ENCODE measurements around the gene NOXO1. TPM values are rescaled to one million over a fixed set of nuclear protein-coding genes. Genes with fewer than 3 reads are reported as not detected.

Gene NOXO1
- total and polyA plus RNA-seq, 2 experiments from 2014 or later: 2.3 to 6.0 TPM

DNA sequence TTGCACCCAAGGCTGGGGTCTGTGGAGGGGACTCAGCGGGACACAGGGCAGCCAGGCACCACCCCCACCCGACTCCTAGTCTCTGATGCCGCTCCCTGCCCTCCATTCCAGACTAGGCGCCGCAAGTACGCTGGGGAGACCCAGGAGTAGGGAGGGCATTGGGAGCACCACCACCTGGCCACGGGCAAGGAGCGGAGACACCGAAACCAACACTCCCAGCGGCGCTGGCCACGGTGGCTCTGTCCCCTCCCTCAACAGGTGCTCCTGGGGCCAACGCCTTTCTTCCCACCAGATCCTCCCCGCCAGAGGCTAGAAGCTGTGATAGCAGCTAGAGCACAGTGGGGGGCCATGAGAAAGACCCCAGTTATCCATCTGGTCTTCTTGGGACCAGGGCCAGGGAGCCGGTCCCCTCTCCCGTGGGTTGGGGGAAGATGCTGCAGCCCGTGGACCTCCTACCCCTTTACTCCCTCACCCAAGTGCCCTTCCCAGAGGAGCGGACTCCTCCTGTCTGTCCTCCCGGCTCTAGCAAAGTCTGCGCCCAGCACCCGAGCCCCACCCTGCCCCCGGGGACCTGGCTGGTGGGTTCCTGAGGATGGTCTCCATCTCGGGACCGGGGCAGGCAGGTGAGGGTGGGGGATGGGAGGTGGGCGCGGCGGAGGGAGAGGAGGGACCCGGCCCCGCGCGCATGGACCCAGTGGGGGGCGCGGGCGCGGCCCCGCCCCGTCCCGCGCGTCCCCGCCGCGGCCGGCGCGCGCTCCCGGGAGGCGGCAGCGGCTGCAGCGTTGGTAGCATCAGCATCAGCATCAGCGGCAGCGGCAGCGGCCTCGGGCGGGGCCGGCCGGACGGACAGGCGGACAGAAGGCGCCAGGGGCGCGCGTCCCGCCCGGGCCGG, 8.2 kb upstream of the NOXO1 start, which contains the start of gene SYNGR3:
Gene SYNGR3, plus strand, starts transcription at position 762 of the 892 bp plus-strand sequence. CDS start 133 bp downstream, outside the sequence.
- Histone ChIP-seq H2AFZ (peak within 1 kb of the TSS; percentile 53), H3K27me3 (peaks cover 27% of the 10 kb centered on the region), H3K27ac (no peak within 1 kb of the TSS), H3K9me2 (replicated peaks; ENCODE audit: insufficient read depth) (no peaks in the 10 kb centered on the region), H3K4me1 (ENCODE audit: insufficient read depth) (peaks cover 32% of the 10 kb centered on the region), H3K4me3 (peak within 1 kb of the TSS; percentile 15), H3K79me2 (peaks cover 22% of the 10 kb centered on the region), H4K20me1 (ENCODE audit: insufficient read depth, poor library complexity, severe bottlenecking) (peaks cover 3% of the 10 kb centered on the region), H3K9me3 (ENCODE audit: low read depth) (no peaks in the 10 kb centered on the region), H3K36me3 (replicated peaks; ENCODE audit: insufficient read depth, low read depth) (no peaks in the 10 kb centered on the region), H3K4me2 (peak within 1 kb of the TSS; percentile 82)
- TF ChIP-seq EZH2 (IDR thresholded peaks at IDR 0.05; ENCODE audit: borderline replicate concordance) (peak; percentile 43), EZH2phosphoT487 (IDR thresholded peaks at IDR 0.05; ENCODE audit: low read depth, severe bottlenecking, unreplicated experiment) (no peak)
- TF ChIP-seq, protein P1, sequence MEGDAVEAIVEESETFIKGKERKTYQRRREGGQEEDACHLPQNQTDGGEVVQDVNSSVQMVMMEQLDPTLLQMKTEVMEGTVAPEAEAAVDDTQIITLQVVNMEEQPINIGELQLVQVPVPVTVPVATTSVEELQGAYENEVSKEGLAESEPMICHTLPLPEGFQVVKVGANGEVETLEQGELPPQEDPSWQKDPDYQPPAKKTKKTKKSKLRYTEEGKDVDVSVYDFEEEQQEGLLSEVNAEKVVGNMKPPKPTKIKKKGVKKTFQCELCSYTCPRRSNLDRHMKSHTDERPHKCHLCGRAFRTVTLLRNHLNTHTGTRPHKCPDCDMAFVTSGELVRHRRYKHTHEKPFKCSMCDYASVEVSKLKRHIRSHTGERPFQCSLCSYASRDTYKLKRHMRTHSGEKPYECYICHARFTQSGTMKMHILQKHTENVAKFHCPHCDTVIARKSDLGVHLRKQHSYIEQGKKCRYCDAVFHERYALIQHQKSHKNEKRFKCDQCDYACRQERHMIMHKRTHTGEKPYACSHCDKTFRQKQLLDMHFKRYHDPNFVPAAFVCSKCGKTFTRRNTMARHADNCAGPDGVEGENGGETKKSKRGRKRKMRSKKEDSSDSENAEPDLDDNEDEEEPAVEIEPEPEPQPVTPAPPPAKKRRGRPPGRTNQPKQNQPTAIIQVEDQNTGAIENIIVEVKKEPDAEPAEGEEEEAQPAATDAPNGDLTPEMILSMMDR (IDR thresholded peaks at IDR 0.05; ENCODE audit: poor library complexity): no peak
- peak; percentile 56 for DNase-seq (ENCODE audit: low spot score)
- WGBS (ENCODE audit: low lambda C conversion rate, missing lambda C conversion rate): 27% methylated on average over 16 of the region's 67 CpGs

DNA sequence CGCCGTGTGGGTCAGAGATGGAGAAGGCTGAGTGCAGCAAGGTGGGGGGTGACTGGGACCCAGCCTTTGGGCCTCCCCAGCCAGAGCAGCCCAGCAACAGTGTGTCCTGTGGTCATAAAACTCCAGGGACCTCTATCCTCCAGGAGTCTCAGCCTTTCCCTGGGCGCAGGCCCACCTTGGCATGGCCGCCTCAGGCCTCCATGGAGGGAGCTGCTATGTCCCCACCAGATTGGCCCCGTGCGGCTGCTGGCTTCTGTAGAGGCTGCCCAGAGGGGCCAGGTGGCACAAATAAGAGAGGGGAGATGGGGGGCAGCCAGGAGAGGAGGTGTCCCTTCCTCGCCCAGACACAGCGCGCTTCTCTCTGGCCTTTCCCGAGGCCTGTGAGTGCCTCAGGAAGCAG, 5.9 kb upstream of the NOXO1 start:
- H3K27me3 ChIP-seq: peaks cover 28% of the 10 kb centered on the region
- no peak overlapping the region for H2AFZ ChIP-seq
- no peaks in the 10 kb centered on the region for H3K9me2 ChIP-seq (replicated peaks; ENCODE audit: insufficient read depth)
- H3K4me3 ChIP-seq: no peak overlapping the region
- H4K20me1 ChIP-seq (ENCODE audit: insufficient read depth, poor library complexity, severe bottlenecking): peaks cover 3% of the 10 kb centered on the region
- H3K27ac ChIP-seq: no peak overlapping the region
- no peak for DNase-seq (ENCODE audit: low spot score)
- H3K4me1 ChIP-seq (ENCODE audit: insufficient read depth): peaks cover 36% of the 10 kb centered on the region
- no peaks in the 10 kb centered on the region for H3K36me3 ChIP-seq (replicated peaks; ENCODE audit: insufficient read depth, low read depth)
- TF ChIP-seq, protein P1 (IDR thresholded peaks at IDR 0.05; ENCODE audit: poor library complexity): no peak
- TF ChIP-seq EZH2phosphoT487 (IDR thresholded peaks at IDR 0.05; ENCODE audit: low read depth, severe bottlenecking, unreplicated experiment): no peak
- no peaks in the 10 kb centered on the region for H3K9me3 ChIP-seq (ENCODE audit: low read depth)
- H3K79me2 ChIP-seq: peaks cover 22% of the 10 kb centered on the region
- H3K4me2 ChIP-seq: no peak overlapping the region
- WGBS (ENCODE audit: low lambda C conversion rate, missing lambda C conversion rate): 100% methylated on average over 10 of the region's 10 CpGs

DNA sequence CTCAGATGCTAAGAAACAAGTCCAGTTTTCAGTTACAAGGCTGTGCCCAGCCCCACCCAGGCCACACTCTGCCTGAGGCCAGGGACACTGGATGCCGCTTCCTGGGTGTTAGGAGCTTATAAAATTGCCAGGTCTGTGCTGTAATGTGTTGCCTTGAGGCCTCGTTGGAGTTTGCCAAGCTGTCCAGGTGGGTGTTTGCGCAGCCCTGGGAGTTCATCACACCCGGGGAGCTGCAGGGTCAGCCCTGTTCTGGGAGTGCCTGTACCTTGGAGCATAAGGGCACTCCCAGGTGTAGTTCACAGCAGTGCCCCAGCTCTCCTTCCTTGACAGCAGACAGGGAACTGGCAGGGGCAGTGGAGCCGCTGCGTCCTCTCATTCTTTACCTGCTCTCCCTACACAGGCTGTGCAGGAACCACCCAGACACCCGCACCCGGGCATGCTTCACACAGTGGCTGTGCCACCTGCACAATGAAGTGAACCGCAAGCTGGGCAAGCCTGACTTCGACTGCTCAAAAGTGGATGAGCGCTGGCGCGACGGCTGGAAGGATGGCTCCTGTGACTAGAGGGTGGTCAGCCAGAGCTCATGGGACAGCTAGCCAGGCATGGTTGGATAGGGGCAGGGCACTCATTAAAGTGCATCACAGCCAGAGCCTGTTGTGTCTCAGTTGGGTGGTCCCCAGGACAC, 4.3 kb upstream of the NOXO1 start:
- Histone ChIP-seq H3K36me3 (replicated peaks; ENCODE audit: insufficient read depth, low read depth) (no peaks in the 10 kb centered on the region), H3K27me3 (peaks cover 35% of the 10 kb centered on the region), H3K9me2 (replicated peaks; ENCODE audit: insufficient read depth) (no peaks in the 10 kb centered on the region), H3K9me3 (ENCODE audit: low read depth) (no peaks in the 10 kb centered on the region), H3K4me1 (ENCODE audit: insufficient read depth) (peaks cover 26% of the 10 kb centered on the region), H3K4me2 (peak overlapping the region; percentile 96), H3K79me2 (peaks cover 22% of the 10 kb centered on the region), H3K4me3 (no peak overlapping the region), H2AFZ (no peak overlapping the region), H4K20me1 (ENCODE audit: insufficient read depth, poor library complexity, severe bottlenecking) (peaks cover 3% of the 10 kb centered on the region), H3K27ac (peak overlapping the region; percentile 96)
- DNase-seq (ENCODE audit: low spot score): no peak
- no peak for TF ChIP-seq EZH2 (IDR thresholded peaks at IDR 0.05; ENCODE audit: borderline replicate concordance)
- TF ChIP-seq, protein P1 (IDR thresholded peaks at IDR 0.05; ENCODE audit: poor library complexity): no peak
- no peak for TF ChIP-seq EZH2phosphoT487 (IDR thresholded peaks at IDR 0.05; ENCODE audit: low read depth, severe bottlenecking, unreplicated experiment)
- WGBS (ENCODE audit: low lambda C conversion rate, missing lambda C conversion rate): 96% methylated on average over 14 of the region's 14 CpGs
